Stimulated activated CD8-positive, alpha-beta memory T cell treated with anti-CD3 and anti-CD28 coated beads, Interleukin-15, amount 100 ng/mL, for 1 hour (primary cell): Measurements from ENCODE around the gene RAB3D.

Experiments used
- DNase-seq: peaks from one replicate; pipeline ENCODE4 v3.0.0-alpha.2; 2020; ENCODE audit warnings: low read depth

RAB3D gene

DNA sequence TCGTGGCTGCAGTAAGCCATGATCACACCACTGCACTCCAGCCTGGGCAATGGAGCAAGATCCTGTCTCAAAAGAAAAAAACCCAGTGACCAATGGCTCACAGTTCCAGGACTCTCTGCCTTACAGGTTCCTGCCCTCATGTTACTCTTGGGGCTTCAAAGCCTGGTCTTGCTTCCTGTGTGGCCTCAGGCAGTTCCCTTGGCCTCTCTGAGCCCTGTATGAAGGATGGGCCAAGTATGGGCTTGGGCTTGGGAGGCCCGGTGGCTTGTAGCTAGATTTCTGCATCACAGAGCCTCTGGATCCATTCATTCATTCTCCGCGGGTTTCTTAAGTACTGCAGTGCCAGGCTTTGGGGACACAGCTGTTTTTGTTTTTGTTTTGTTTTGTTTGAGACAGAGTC is 44.3 kb downstream of the RAB3D start:
- DNase-seq = no peak

DNA sequence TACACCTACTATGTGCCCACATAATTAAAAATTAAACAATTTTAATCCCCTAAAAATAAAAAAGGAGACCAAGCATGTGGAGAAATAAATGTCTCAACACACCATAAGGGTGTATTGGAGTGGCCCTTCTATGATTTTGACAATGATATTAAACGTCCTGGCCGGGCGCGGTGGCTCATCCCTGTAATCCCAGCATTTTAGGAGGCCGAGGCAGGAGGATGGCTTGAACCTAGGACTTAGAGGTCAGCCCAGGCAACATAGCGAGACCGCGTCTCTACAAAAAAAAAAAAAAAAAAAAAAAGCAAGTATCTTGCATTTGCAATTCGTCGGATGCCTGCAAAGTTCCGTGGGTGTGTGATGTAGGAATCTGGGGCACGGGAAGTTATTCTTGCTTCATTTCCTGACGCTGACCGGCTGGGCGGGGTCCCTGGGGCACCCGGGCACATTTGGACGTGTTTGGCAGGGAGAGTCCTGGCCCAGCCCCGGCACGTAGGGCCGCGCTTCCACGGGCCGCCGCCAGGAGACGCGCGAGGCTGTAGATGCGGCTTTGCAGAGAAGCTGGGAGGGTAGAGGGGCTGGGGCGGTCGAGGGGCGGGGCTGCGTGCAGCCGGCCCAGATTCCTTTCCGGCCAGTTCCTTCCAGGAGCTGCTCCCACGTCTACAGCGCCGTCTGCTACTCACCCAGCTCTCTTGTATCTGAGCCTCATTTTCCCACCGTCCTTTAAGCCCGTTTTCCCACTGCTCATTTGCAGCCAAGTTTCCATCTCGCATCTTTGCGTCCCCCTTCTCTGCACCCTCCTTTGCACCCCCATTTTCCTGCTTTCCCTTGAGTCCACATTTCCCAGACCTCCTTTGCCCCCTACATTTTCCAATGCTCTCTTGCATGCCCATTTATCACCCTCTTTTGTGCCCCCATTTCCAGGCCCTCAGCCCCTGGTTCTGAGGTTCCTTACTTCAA is 45.7 kb downstream of the RAB3D start:
- DNase-seq = peak; percentile 63

- DNase-seq = no peak
Observed at GRCh38 chr19:11291991-11292390, 47.5 kb downstream of the RAB3D start.

DNA sequence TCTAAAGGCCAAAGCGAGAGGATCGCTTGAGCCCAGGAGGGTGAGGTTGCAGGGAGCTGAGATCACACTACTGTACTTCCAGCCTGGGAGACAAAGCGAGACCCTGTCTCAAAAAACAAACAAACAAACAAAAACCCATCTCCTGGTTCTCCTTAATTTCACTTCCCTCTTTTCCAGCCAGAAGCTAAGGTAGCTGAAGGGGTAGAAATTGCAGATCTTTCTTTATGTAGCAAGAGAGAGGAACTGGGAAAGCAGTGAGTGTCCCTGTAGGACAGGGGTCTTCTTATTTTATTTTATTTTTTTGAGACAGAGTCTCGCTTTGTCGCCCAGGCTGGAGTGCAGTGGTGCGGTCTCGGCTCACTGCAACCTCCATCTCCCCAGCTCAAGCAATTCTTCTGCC is 48.0 kb downstream of the RAB3D start:
- DNase-seq = no peak

- no peak for DNase-seq
Observed at GRCh38 chr19:11290256-11290655, 49.2 kb downstream of the RAB3D start.

DNA sequence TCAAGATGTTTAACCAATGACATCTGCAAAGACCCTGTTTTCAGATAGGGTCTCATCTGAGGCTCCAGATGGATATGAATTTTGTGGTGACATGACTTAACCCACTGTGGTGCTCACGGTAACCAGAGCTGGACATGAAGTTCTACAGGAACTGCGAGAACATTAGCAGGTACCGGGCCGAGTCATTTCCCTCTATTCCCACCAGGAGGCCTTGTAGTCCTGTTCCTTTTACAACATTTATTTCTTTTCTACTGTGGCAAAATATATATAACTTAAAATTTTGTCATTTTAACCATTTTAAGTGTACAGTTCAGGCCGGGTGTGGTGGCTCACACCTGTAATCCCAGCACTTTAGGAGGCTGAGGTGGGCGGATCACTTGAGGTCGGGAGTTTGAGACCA is 51.1 kb downstream of the RAB3D start:
- no peak for DNase-seq

GRCh38 chr19:11286312-11286974 is 53.0 kb downstream of the RAB3D start:
- no peak for DNase-seq

DNA sequence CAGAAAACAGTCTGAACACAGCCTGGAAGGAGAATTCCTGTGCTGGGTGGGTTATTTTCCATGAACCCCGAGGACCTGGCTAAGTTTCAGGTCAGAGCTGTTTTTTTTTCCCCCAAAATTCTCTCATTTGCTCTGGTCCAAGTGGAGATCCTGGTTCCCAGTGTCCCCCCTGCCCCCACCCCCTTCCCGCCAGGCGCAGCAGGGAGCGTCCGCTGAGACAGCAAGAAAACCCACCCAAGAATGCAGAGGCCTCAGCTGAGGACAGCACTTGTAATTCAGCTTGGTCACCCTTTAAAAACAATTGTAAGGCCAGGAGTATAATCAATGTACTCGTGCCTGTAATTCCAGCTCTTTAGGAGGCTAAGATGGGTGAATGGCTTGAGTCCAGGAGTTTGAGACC is 54.9 kb downstream of the RAB3D start:
- DNase-seq = no peak

DNA sequence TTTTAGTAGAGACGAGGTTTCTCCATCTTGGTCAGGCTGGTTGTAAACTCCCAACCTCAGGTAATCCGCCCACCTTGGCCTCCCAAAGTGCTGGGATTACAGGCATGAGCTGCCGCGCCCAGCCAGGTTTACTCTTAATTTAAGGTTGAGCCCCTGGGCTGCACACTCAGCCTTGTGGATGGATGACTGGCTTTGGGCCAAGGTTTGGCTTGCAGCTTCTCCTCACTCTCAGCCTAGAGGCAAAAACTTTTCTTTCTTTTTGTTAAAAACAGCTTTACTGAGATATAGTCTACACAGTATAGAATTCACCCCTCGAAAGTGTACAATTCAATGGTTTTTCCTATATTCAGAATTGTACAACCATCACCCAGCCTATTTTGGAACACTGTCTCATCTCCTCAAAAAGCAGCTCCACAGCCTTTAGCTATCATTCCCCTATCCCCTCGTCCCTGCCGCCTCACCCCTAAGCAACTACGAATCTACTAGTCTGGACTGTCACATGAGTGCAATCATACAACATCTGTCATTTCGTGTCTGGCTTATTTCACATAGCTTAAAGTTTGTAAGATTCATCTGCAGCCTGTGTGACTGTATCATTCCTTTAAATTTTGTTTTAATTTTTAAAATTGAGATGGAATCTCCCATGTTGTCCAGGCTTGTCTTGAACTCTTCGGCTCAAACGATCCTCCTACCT is 58.0 kb downstream of the RAB3D start:
- no peak for DNase-seq

GRCh38 chr19:11279505-11280236 is 59.8 kb downstream of the RAB3D start:
- no peak for DNase-seq

- no peak for DNase-seq
Observed at GRCh38 chr19:11278670-11279069, 60.8 kb downstream of the RAB3D start.

- no peak for DNase-seq
Observed at GRCh38 chr19:11274533-11275086, 64.8 kb downstream of the RAB3D start.

DNA sequence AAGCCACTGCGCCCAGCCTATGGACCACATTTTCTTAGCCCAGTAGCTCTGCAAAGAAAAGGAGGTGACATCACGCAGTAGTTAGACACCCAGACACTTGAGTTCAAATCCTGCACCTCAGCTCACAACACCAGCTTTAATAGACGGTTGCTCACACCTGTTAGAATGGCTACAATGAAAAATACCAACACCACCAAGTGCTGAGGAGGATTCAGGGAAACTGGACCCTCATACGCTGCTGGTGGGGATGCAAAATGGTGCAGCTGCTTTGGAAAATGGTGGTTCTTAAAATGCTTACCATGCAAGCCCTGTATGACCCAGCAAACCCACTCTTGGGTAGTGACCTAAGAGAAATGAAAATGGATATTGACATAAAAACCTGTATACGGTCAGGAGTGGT is 65.5 kb downstream of the RAB3D start:
- no peak for DNase-seq

- no peak for DNase-seq
Observed at GRCh38 chr19:11273296-11273695, 66.2 kb downstream of the RAB3D start.
